AG10803 (cell line): Measurements from ENCODE around the gene LCLAT1.
A peak's percentile ranks its signal among the peaks of the same experiment; 100 is the strongest.

Experiments
- DNase-seq: peaks from one replicate; pipeline ENCODE4 v3.0.0; 2010; ENCODE audit warnings: low read depth
- H3K4me3 ChIP-seq: 2 replicates; pipeline ENCODE4 v1.5.1; 2011; ENCODE audit warnings: mild to moderate bottlenecking, low read length, control low read depth
- TF ChIP-seq, protein P1 (sequence below): conservative IDR thresholded peaks from 2 replicates; pipeline ENCODE4 v1.5.1; 2011; ENCODE audit warnings: mild to moderate bottlenecking, low read length, control low read depth, inconsistent platforms

The LCLAT1 gene

DNA sequence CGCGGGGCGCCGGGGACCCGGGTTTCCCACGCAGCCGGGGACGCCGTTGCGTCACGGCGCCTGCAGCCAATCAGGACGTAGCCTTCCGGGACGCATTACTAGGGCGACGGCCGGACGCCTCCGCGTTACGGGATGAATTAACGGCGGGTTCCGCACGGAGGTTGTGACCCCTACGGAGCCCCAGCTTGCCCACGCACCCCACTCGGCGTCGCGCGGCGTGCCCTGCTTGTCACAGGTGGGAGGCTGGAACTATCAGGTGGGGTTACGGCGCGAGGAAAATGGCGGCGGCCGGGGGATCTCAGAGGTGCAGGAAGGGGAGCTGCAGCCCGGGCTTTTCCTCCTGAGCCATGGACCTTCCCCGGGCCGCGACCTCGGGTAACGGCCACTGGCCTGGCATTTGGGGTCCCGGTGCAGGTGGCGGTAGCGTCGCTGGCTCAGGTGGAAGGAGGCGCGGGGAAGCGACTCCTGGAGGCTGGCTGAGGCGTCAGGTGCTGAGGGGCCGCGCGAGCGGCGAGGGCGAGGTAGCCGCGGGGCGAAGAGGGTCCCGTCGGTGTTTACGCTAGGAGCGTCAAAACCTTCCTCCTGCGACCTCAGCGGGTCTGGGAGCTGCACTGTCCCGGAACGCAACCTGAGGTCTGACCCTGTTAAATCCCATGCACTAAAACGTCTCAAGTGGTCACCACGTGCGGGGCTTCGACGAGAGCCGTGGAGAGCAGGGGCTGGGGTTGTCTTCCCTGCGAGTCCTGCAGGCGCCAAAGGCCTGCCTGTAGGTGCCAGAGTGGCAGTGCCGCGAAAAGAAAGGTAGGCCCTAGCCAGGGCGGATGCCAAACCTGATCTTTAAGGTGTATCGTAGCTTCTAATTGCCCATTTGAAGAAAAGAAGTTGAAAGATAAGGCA, at the start of gene LCLAT1:
TSS of gene LCLAT1 (plus strand) at position 98 of the 897 bp plus-strand sequence. CDS start 78,345 bp downstream, outside the sequence.
- peak within 1 kb of the TSS; percentile 90 for H3K4me3 ChIP-seq
- peak; percentile 76 for DNase-seq
- TF ChIP-seq, protein P1, sequence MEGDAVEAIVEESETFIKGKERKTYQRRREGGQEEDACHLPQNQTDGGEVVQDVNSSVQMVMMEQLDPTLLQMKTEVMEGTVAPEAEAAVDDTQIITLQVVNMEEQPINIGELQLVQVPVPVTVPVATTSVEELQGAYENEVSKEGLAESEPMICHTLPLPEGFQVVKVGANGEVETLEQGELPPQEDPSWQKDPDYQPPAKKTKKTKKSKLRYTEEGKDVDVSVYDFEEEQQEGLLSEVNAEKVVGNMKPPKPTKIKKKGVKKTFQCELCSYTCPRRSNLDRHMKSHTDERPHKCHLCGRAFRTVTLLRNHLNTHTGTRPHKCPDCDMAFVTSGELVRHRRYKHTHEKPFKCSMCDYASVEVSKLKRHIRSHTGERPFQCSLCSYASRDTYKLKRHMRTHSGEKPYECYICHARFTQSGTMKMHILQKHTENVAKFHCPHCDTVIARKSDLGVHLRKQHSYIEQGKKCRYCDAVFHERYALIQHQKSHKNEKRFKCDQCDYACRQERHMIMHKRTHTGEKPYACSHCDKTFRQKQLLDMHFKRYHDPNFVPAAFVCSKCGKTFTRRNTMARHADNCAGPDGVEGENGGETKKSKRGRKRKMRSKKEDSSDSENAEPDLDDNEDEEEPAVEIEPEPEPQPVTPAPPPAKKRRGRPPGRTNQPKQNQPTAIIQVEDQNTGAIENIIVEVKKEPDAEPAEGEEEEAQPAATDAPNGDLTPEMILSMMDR, result peak; percentile 3; the same call in 1 of the 2 replicates

DNA sequence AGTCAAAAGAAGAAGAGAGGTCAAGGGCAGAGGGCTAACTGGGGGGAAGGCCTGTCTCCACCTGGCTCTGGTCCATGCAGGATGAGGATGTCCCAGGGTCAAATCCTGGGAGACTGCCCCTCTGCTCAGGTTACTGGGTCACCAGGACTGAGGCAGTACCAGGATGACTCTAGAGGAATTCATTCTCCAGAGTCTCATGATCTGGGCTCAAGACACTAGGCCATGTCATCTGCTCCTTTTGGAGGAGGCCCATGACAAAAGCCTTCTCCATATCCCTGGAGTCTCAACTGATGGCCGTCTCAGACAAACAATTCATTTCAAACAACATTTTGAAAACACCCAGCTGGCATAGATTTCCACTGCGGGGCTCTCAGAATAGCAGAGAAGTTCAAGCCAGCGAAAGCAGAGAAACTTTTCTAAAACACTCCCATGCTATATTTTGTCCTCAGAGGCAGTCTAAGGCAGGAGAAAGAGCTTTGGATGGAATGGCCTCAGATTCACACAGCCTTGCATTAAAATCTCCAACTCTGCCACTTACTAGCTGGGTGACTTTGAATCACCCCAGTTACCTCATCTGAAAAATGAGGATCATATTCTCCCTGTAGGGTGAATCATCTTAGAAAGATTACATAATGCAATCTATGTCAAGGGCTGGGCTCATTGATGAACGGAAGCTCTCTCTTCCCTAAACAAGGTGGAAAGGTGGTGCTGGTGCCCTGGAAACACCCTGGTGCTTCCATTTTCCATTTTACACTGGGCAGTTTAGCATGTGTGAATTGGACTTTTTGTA, 48.8 kb upstream of the LCLAT1 start:
- DNase-seq, result peak; percentile 48
- H3K4me3 ChIP-seq, result no peak overlapping the region
- TF ChIP-seq, protein P1, result no peak

DNA sequence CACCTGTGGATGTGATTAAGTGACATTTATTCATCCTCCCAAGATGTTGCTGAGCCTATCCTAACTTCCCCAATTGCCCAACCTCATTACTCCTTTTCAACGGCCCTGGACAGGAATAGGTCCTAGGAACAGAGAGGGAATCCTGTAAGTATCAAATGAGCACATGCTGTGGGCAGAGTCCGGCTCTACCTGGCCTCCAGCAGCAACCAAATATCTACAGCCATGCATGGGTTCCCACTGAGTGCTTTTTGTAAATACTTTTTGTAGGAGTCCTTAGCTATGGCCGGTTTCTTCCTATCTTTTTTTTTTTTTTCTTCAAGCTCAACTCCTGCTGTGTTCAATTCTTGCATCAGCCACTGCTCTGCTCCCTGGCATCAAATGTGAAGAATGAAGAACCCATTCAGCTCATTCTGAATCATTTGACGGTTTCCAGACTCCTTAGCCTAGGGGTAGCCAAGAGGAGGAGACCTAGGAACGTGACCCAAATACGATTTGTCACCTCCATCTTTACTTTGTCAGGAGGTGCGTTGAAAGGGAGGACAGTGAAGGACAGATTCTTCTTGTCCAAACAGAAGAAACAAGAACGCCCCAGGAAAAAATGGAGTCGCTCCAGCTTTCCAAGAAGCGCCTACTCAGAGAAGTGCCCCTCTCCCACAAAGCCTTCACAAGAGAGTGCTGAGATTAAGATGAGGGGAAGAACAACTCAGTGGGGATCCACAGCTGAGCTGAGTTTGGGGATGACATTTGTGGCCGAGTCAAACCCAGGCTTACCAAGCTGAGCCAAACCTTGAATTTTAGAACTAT, 46.7 kb upstream of the LCLAT1 start:
- TF ChIP-seq, protein P1, result no peak
- no peak overlapping the region for H3K4me3 ChIP-seq
- peak; percentile 79 for DNase-seq

DNA sequence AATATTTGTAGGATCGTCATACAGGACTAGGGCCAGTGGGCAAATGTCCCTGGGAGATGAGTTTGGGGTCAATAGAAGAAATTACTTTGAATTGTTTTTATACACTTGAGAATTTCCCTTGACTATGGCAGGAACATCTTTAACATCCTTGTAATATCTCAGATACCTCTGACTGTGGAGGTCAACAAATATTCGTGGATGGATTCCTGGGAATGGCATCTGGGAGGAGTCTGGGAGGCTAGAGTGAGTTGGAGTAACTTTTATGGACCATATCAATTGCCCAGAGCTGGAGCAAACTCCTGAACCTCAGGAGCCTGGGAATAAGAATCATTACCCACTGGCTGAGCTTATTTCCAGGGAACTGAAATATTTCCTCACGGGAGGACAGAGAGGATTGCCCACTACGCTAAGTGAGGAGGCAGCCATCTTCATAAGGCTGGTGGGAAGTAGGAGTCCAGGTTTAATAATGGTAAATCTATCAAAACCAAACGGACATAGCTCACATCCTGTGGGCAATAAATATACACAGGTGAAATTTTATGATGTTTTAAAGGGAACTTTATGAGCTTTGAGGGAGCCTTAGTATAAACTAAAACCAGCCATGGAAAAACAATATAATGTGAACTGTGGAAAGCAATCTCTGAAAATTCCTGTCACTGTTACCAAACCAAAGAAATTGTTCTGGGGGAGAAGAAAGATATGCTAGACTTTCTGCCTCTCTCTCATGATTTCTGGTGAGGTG, 44.4 kb upstream of the LCLAT1 start:
- H3K4me3 ChIP-seq, result no peak overlapping the region
- DNase-seq, result no peak
- TF ChIP-seq, protein P1, result no peak

DNA sequence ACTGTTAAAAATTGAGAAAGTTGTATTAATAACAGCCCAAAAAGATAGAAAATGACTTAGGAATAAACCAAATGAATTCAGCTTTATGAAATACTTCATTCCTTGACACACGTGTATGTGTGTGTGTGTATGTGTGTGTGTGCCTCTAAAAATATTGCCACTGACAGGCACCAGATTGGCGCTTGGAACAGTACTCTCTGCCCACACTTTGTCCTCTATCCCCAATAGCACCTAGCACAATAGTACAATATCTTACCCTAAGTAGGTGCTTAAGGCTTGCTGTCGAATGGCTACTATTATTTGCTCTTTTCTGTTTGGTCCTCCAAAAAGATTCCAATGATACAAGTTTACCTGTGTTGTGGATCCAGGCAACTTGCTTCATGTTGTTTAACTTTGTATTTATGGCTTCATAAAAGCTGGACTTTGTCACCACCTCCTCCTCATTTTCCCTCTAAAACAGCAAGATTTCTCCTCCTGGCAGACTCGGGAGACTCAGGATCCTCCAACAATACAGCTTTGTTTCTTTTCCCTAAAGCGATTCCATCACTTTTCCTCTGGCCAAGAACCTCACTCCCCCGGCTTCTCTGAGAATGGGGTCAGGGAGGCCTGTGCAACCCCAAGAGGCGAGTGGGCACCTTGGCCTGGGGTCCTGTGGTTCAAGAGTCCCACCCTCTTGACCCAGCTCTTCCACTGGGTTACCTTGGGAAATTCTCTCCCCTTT, 43.3 kb upstream of the LCLAT1 start:
- TF ChIP-seq, protein P1, result no peak
- peak; percentile 49 for DNase-seq
- no peak overlapping the region for H3K4me3 ChIP-seq
